HG03159 (cell line): ENCODE measurements around the gene HRC.

Source experiments
- ATAC-seq: cut with Tn5 transposase; IDR thresholded peaks from one replicate; pipeline ENCODE4 v1.9.1; 2021; ENCODE audit warnings: mild to moderate bottlenecking, moderate library complexity; ENCODE audit not compliant: unreplicated experiment

HRC gene

GRCh38 chr19:49117677-49118564 is 37.3 kb downstream of the HRC start:
- ATAC-seq: no peak

- ATAC-seq: no peak
These were observed 38.7 kb downstream of the HRC start for GRCh38 chr19:49116544-49116943.

GRCh38 chr19:49114630-49115363 is 40.4 kb downstream of the HRC start:
- no peak for ATAC-seq

- peak; percentile 51 for ATAC-seq
These were observed 41.2 kb downstream of the HRC start, which contains the start of gene LIN7B for GRCh38 chr19:49113762-49114629. LIN7B (plus strand) TSS chr19:49114370; CDS start chr19:49114405, 35 bp downstream.

- no peak for ATAC-seq
These were observed 43.8 kb downstream of the HRC start for GRCh38 chr19:49111218-49111998.

GRCh38 chr19:49110567-49110966 is 44.6 kb downstream of the HRC start:
- no peak for ATAC-seq

GRCh38 chr19:49109569-49110233 is 45.5 kb downstream of the HRC start:
- ATAC-seq: no peak

GRCh38 chr19:49109051-49109450 is 46.1 kb downstream of the HRC start:
- no peak for ATAC-seq

- no peak for ATAC-seq
These were observed 47.4 kb downstream of the HRC start for GRCh38 chr19:49107625-49108459.

- ATAC-seq: no peak
These were observed 48.5 kb downstream of the HRC start for GRCh38 chr19:49106648-49107135.

- ATAC-seq: no peak
These were observed 50.8 kb downstream of the HRC start for GRCh38 chr19:49104229-49104864.

- ATAC-seq: no peak
These were observed 51.7 kb downstream of the HRC start for GRCh38 chr19:49103331-49104085.

GRCh38 chr19:49102303-49102702 is 52.9 kb downstream of the HRC start:
- ATAC-seq: no peak
